HCT116 (cell line): ENCODE results near the gene PDSS2. TPM values are rescaled to one million over a fixed set of nuclear protein-coding genes. Genes with fewer than 3 reads are reported as not detected.

ENCODE experiments used
- ATAC-seq: fragments of 200-7000 bp; cut with Tn5 transposase; 2 replicates; pipeline ENCODE4 v1.9.1; 2020; ENCODE audit warnings: mild to moderate bottlenecking, moderate library complexity
- BruUV-seq: library from RNA; stranded (reverse); fragments of 400-500 nt; replicated peaks from 2 replicates; lab custom pipeline; 2021; lab: Mats Ljungman, UMichigan
- CTCF ChIA-PET: fragments of 300-600 bp; sonication (Branson Sonifier 250); formaldehyde crosslinking; loops from one replicate; lab custom pipeline; 2021; ENCODE audit warnings: antibody characterized with exemption; lab: Charles Lee
- POLR2A ChIA-PET: fragments of 300-600, 350-600 bp; sonication (Branson Sonifier 250); formaldehyde crosslinking; loops from one replicate; lab custom pipeline; 2021; ENCODE audit warnings: antibody characterized with exemption; lab: Charles Lee
- RAD21 ChIA-PET, 2 experiments: fragments of 300-600 bp; sonication (Branson Sonifier 250); formaldehyde crosslinking; loops; one replicate each; lab custom pipeline; 2023; ENCODE audit warnings: low total read pairs in 2 of 2; ENCODE audit not compliant: uncharacterized antibody in 2 of 2, unreplicated experiment in 2 of 2, low non-redundant PET in 1 of 2; lab: Charles Lee
- DNase-seq: peaks from one replicate; pipeline ENCODE4 v3.0.0-alpha.2; 2010; ENCODE audit warnings: low read depth, low spot score
- H2AFZ ChIP-seq: fragments of 200-600 bp; shearing (Covaris generic), sonication (generic); 2 replicates; pipeline ENCODE4 v1.6.1; 2017; ENCODE audit warnings: low read depth, mixed run types, mixed read lengths, antibody characterized with exemption, low read length; ENCODE audit not compliant: poor library complexity, severe bottlenecking
- H3K27ac ChIP-seq: 2 replicates; pipeline ENCODE4 v1.5.1; 2012; ENCODE audit warnings: low read depth, low read length
- H3K27me3 ChIP-seq: fragments of 200-600 bp; sonication (generic); 2 replicates; pipeline ENCODE4 v1.6.1; 2016; ENCODE audit warnings: mixed run types, low read length, mixed read lengths; ENCODE audit not compliant: insufficient read depth
- H3K36me3 ChIP-seq, 2 experiments: fragments of 200-500 bp in 1 of 2; fragments of 200-600 bp in 1 of 2; sonication (Bioruptor generic) in 1 of 2; sonication (generic) in 1 of 2; 2 replicates each; pipeline versions ENCODE4 v1.5.1 to v1.6.1; 2014 to 2016; ENCODE audit warnings: low read length in 2 of 2, inconsistent platforms in 1 of 2, mixed read lengths in 1 of 2, mixed run types in 1 of 2; ENCODE audit not compliant: insufficient read depth in 2 of 2, control insufficient read depth in 1 of 2
- H3K4me1 ChIP-seq, 2 experiments: fragments of 200-600 bp in 1 of 2; sonication (generic) in 1 of 2; 2 replicates each; pipeline versions ENCODE4 v1.5.1 to v1.6.1; 2012 to 2017; ENCODE audit warnings: low read length in 2 of 2, inconsistent platforms in 1 of 2, mild to moderate bottlenecking in 1 of 2, mixed read lengths in 1 of 2, mixed run types in 1 of 2, moderate library complexity in 1 of 2; ENCODE audit not compliant: insufficient read depth in 2 of 2, control insufficient read depth in 1 of 2
- H3K4me2 ChIP-seq: fragments of 200-600 bp; sonication (generic); 2 replicates; pipeline ENCODE4 v1.6.1; 2017; ENCODE audit warnings: mixed run types, low read length, mixed read lengths
- H3K4me3 ChIP-seq, 2 experiments: fragments of 200-600 bp in 1 of 2; sonication (generic) in 1 of 2; replicated peaks in 1 of 2; 2 replicates each; pipeline ENCODE4 v1.5.1; 2011 to 2016; ENCODE audit warnings: low read length in 2 of 2, control low read depth in 1 of 2, low read depth in 1 of 2, mild to moderate bottlenecking in 1 of 2, mixed read lengths in 1 of 2, mixed run types in 1 of 2
- H3K79me2 ChIP-seq: fragments of 200-600 bp; sonication (generic); 2 replicates; pipeline ENCODE4 v1.6.1; 2017; ENCODE audit warnings: mild to moderate bottlenecking, mixed run types, low read length, moderate library complexity, mixed read lengths; ENCODE audit not compliant: insufficient read depth
- H3K9ac ChIP-seq: fragments of 200-600 bp; sonication (generic); 2 replicates; pipeline ENCODE4 v1.6.1; 2016; ENCODE audit warnings: low read length, mixed read lengths
- H3K9me2 ChIP-seq: fragments of 200-600 bp; sonication (generic), shearing (Covaris generic); 2 replicates; pipeline ENCODE4 v1.6.1; 2017; ENCODE audit warnings: mixed run types, mild to moderate bottlenecking, moderate library complexity; ENCODE audit not compliant: insufficient read depth
- H3K9me3 ChIP-seq, 2 experiments: fragments of 200-500 bp in 1 of 2; fragments of 200-600 bp in 1 of 2; sonication (Bioruptor generic) in 1 of 2; sonication (generic) in 1 of 2; 2 replicates each; pipeline ENCODE4 v1.6.1; 2014 to 2017; ENCODE audit warnings: low read length in 2 of 2, mixed read lengths in 2 of 2, inconsistent platforms in 1 of 2, low read depth in 1 of 2, mild to moderate bottlenecking in 1 of 2, mixed run types in 1 of 2, moderate library complexity in 1 of 2; ENCODE audit not compliant: control insufficient read depth in 1 of 2, insufficient read depth in 1 of 2
- H4K20me1 ChIP-seq: fragments of 200-600 bp; sonication (generic), shearing (Covaris generic); 2 replicates; pipeline ENCODE4 v1.6.1; 2017; ENCODE audit warnings: mixed run types, mild to moderate bottlenecking, moderate library complexity; ENCODE audit not compliant: insufficient read depth
- CBX3 ChIP-seq: IDR thresholded peaks from 2 replicates; pipeline ENCODE4 v1.6.1; 2012; ENCODE audit warnings: low read depth
- CEBPB ChIP-seq: IDR thresholded peaks from 2 replicates; pipeline ENCODE4 v1.6.1; 2012; ENCODE audit warnings: low read depth
- EZH2 ChIP-seq: fragments of 200-600 bp; sonication (generic); IDR thresholded peaks from 2 replicates; pipeline ENCODE4 v1.6.1; 2017; ENCODE audit warnings: antibody characterized with exemption, mixed run types
- JUND ChIP-seq: IDR thresholded peaks from 2 replicates; pipeline ENCODE4 v1.6.1; 2012
- POLR2AphosphoS5 ChIP-seq: IDR thresholded peaks from 2 replicates; pipeline ENCODE4 v1.6.1; 2011; ENCODE audit warnings: mild to moderate bottlenecking, low read depth, low read length, moderate library complexity
- SIN3A ChIP-seq: IDR thresholded peaks from 2 replicates; pipeline ENCODE4 v1.6.1; 2012; ENCODE audit warnings: low read depth
- SP1 ChIP-seq: IDR thresholded peaks from 2 replicates; pipeline ENCODE4 v1.6.1; 2012; ENCODE audit warnings: low read depth
- TCF7L2 ChIP-seq: IDR thresholded peaks from 2 replicates; pipeline ENCODE4 v1.7.0; 2011; ENCODE audit warnings: borderline replicate concordance, inconsistent platforms; ENCODE audit not compliant: insufficient read depth, insufficient read length; ENCODE audit errors: extremely low read depth
- YY1 ChIP-seq: IDR thresholded peaks from 2 replicates; pipeline ENCODE4 v1.6.1; 2011; ENCODE audit warnings: low read length, low read depth, moderate library complexity, mild to moderate bottlenecking; ENCODE audit not compliant: insufficient replicate concordance; ENCODE audit errors: extremely low read depth
- ZNF274 ChIP-seq: fragments of 200-500 bp; sonication (Bioruptor generic); IDR thresholded peaks from 2 replicates; pipeline ENCODE4 v1.6.1; 2014; ENCODE audit warnings: mild to moderate bottlenecking, low read depth, low read length, inconsistent platforms
- intact Hi-C: fragments of 100-400 bp; cut with micrococcal nuclease; formaldehyde crosslinking; loops from 2 replicates; pipeline ENCODE4 v1.10.0; 2022
- total RNA-seq: library from RNA; stranded (reverse); gene quantifications from one replicate; pipeline ENCODE4 v1.2.1, GENCODE V29; 2021; ENCODE audit not compliant: unreplicated experiment

Gene PDSS2
- total RNA-seq, 1 experiment from 2014 or later = 12.2 TPM

DNA sequence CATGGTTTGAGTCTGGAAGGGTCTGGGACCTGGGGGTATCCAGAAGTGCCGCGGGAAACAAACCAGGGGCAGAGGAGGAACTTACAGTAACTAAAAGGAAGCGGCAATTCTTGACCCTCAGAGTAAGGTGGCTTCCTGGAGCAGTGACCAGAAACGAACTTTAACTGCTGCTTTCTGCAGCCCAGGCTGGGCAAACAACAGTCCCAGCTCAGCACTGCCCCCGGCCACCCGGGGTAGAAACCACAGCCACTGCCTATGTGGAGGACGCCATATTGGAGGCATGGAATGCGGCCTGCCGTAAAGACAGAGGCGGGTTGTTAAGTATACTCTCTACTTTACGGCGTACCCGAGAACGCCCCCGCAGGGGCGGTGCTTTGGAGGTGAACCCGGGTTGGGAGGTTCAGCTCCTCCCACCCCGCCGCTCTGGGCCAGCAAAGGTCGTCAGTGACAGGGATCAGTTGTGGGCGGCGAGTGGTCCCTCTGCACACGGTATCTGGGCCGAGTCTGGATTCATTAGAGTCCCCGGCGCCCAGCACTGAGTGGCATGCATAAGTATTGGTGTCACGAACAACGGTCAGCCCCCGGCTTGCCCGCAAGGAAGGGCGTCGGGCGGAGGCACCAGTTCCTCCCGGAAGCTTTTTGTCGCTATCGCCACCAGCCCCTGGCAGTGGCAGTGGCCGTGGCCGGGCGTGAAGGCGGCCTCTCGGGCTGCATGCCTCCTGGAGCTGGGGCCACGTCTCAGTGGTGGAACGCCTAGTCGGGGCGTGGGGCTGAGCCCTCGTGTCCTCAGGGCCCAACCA is at the start of gene PDSS2 (continued):
- TF ChIP-seq SP1 (peak; percentile 70), POLR2AphosphoS5 (peak; percentile 90), CBX3 (peak; percentile 52; the same call in 1 of the 2 replicates), CEBPB (no peak), ZNF274 (no peak), TCF7L2 (peak; percentile 58), SIN3A (0 out of 2 replicates have a peak, but pooled peaks have one; percentile 37), YY1 (peak; percentile 97), EZH2 (no peak)
- TF ChIP-seq, all 23 proteins: peak for 11

DNA sequence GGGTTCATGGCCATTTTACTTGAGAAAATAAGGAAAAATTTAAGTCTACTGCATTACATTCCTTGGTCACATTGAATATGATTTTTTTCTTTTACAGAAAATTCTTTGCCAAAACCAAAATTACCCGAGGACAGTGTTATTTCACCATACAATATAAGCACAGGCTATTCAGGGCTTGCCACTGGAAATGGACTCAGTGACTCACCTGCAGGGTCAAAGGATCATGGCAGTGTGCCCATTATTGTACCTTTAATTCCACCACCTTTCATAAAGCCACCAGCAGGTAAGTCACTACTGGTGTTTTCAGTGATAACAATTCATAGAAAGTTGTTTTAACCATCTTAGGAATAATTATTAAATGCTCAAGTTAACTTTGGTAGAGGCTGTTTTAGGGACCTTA is 46.8 kb upstream of the PDSS2 start:
- ChIA-PET RAD21 (no interaction called here), POLR2A (no interaction called here), CTCF (no interaction called here)
- Histone ChIP-seq H2AFZ (no peak overlapping the region), H3K4me1 (peaks cover 2 to 6% of the 10 kb centered on the region in 2 experiments; a peak in 1 of 4 replicates), H3K4me3 (no peak overlapping the region), H3K9ac (no peak overlapping the region), H3K27ac (no peak overlapping the region), H3K4me2 (no peak overlapping the region), H3K9me3 (no peaks in the 10 kb centered on the region), H3K27me3 (no peaks in the 10 kb centered on the region), H4K20me1 (no peaks in the 10 kb centered on the region), H3K36me3 (no peaks in the 10 kb centered on the region), H3K79me2 (no peaks in the 10 kb centered on the region), H3K9me2 (no peaks in the 10 kb centered on the region)
- no peak for TF ChIP-seq ZNF274
- TF ChIP-seq JUND = 0 out of 2 replicates have a peak, but pooled peaks have one; percentile 11
- TF ChIP-seq SP1 = no peak
- no TSS peak for BruUV-seq
- ATAC-seq (peak; percentile 68; the same call in 1 of the 2 replicates), DNase-seq (no peak)
- intact Hi-C loops = no loop called here
